Measurements from ENCODE around the gene DDI2. TPM values are rescaled to one million over a fixed set of nuclear protein-coding genes. Genes with fewer than 3 reads are reported as not detected.

DDI2 gene
- total RNA-seq, 2 donors from 2014 or later: 18.8 to 30.1 TPM

DNA sequence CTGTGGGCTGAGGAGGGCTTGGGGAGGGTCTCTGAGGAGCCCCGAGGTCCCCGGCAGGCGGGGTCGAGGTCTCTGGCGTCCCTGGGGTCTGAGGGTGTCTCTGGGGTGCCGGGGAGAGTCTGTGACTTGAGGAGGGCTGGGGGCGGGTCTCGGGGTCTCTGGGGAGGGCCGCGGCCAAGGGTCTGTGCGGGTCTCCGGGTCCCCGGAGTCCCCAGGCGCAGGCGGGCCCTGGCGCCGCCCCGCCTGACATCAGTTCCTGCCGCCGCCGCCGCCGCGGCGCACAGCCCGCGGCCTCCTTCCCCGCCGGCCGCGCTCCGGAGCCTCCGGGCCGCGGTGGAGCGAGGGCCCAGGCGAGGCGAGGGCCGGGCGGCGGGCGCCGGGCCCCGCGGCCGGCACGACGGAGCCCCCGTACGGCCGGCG lies 66.8 kb downstream of the DDI2 start, which contains the start of gene PLEKHM2:
TSS of gene PLEKHM2 (plus strand) at position 279 of the 420 bp plus-strand sequence. CDS start 239 bp downstream, outside the sequence.
- Histone ChIP-seq H3K4me1 (peaks cover 25% of the 10 kb centered on the region), H3K36me3 (replicated peaks in 1 of 2; ENCODE audit: insufficient read depth in 1 of 2, low read depth in 2 of 2) (no peaks in the 10 kb centered on the region), H3K27ac (peak within 1 kb of the TSS; percentile 63 to 96 (median 86)), H3K9me3 (no peaks in the 10 kb centered on the region), H3K27me3 (no peaks in the 10 kb centered on the region), H3K4me3 (peak within 1 kb of the TSS; percentile 69 to 80)
- peak; percentile 31 to 55 (median 51) for TF ChIP-seq POLR2A (IDR thresholded peaks at IDR 0.05)
- no peak for TF ChIP-seq CTCF (IDR thresholded peaks at IDR 0.05)
- DNase-seq (peak; percentile 47 to 61 (median 52)), ATAC-seq (peak; percentile 89)
- intact Hi-C loops (cut with DNase I): no loop called here
- 0% methylated on average over 2 to 18 of the region's 52 CpGs for WGBS, 2 donors

GRCh38 chr1:15684468-15685291 lies 67.4 kb downstream of the DDI2 start:
- Histone ChIP-seq H3K36me3 (replicated peaks in 1 of 2; ENCODE audit: insufficient read depth in 1 of 2, low read depth in 2 of 2) (no peaks in the 10 kb centered on the region), H3K4me3 (peak overlapping the region; percentile 29 to 69), H3K27me3 (no peaks in the 10 kb centered on the region), H3K4me1 (peaks cover 25% of the 10 kb centered on the region), H3K9me3 (no peaks in the 10 kb centered on the region), H3K27ac (peak overlapping the region; percentile 63 to 89 (median 82))
- ATAC-seq (peak; percentile 57), DNase-seq (peak; percentile 36 to 55 (median 50))
- WGBS, 2 donors: 1% methylated on average over 7 to 47 of the region's 72 CpGs
- intact Hi-C loops (cut with DNase I): no loop called here
- TF ChIP-seq CTCF (IDR thresholded peaks at IDR 0.05) (peak in 1 of 7 experiments; percentile 13), POLR2A (IDR thresholded peaks at IDR 0.05) (peak in 1 of 3 donors; percentile 38)

GRCh38 chr1:15685820-15686219 lies 68.6 kb downstream of the DDI2 start:
- Histone ChIP-seq H3K27me3 (no peaks in the 10 kb centered on the region), H3K36me3 (replicated peaks in 1 of 2; ENCODE audit: insufficient read depth in 1 of 2, low read depth in 2 of 2) (no peaks in the 10 kb centered on the region), H3K4me1 (peaks cover 25% of the 10 kb centered on the region), H3K4me3 (no peak overlapping the region), H3K27ac (peak overlapping the region in 3 of 4 donors; percentile 2 to 89 (median 24)), H3K9me3 (no peaks in the 10 kb centered on the region)
- TF ChIP-seq POLR2A (IDR thresholded peaks at IDR 0.05) (no peak), CTCF (IDR thresholded peaks at IDR 0.05) (no peak)
- no peak for DNase-seq
- intact Hi-C loops (cut with DNase I): no loop called here
- ATAC-seq: no peak
- WGBS, 2 donors: 36 to 38% methylated on average over 4 of the region's 4 CpGs

DNA sequence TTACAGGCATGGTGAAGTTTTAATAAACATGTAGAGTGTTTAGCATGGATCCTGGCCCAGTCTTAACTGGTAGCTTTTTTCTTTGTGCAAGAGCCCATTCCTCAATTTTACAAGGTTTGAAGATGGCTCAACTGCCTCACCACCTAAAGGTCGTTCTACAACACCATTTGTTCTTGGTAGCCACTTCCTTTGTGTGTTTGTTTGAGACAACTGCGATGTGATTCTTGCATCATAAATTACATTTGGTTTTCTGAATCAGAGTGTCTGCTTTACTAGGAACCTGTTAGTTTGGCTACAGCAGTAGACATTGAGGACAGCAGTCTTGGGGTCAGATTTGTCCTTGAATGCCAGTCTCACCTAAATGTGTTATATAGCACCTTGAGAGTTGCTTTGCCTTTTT lies 70.2 kb downstream of the DDI2 start:
- H3K9me3 ChIP-seq: no peaks in the 10 kb centered on the region
- H3K4me3 ChIP-seq: no peak overlapping the region
- TF ChIP-seq CTCF (IDR thresholded peaks at IDR 0.05) (no peak), POLR2A (IDR thresholded peaks at IDR 0.05) (no peak)
- peaks cover 25% of the 10 kb centered on the region for H3K4me1 ChIP-seq
- no peak for ATAC-seq
- 57 to 70% methylated on average over 2 of the region's 2 CpGs for WGBS, 2 donors
- no peak overlapping the region for H3K27ac ChIP-seq
- no peaks in the 10 kb centered on the region for H3K36me3 ChIP-seq (replicated peaks in 1 of 2; ENCODE audit: insufficient read depth in 1 of 2, low read depth in 2 of 2)
- DNase-seq: no peak
- intact Hi-C loops (cut with DNase I): no loop called here
- no peaks in the 10 kb centered on the region for H3K27me3 ChIP-seq

Measured in body of pancreas (tissue), 4 donors.